Activated naive CD4-positive, alpha-beta T cell treated with anti-CD3 and anti-CD28 coated beads, Interleukin-2, amount 10 ng/mL, durations not matched to agents 7 days and 5 days (primary cell): ENCODE results near the gene WDR18.

Source experiments
- CTCF ChIA-PET: fragments of 350-600 bp; sonication (Branson Sonifier 250); formaldehyde crosslinking; loops from one replicate; lab custom pipeline; 2021; ENCODE audit warnings: antibody characterized with exemption; lab: Charles Lee
- DNase-seq: peaks from one replicate; pipeline ENCODE4 v3.0.0-alpha.2; 2020
- H3K27ac Mint-ChIP-seq: one replicate; pipeline ENCODE4 v1.8.0; 2021; ENCODE audit warnings: mild to moderate bottlenecking, moderate library complexity, mixed read lengths
- H3K27me3 Mint-ChIP-seq: one replicate; pipeline ENCODE4 v1.8.0; 2021; ENCODE audit warnings: mild to moderate bottlenecking, mixed read lengths
- H3K36me3 Mint-ChIP-seq: one replicate; pipeline ENCODE4 v1.8.0; 2021; ENCODE audit warnings: mixed read lengths
- H3K4me1 Mint-ChIP-seq: one replicate; pipeline ENCODE4 v1.8.0; 2021; ENCODE audit warnings: mixed read lengths
- H3K4me3 Mint-ChIP-seq: one replicate; pipeline ENCODE4 v1.8.0; 2021; ENCODE audit warnings: mild to moderate bottlenecking, moderate library complexity, mixed read lengths
- H3K9me3 Mint-ChIP-seq: one replicate; pipeline ENCODE4 v1.8.0; 2021; ENCODE audit warnings: mixed read lengths

Gene WDR18

DNA sequence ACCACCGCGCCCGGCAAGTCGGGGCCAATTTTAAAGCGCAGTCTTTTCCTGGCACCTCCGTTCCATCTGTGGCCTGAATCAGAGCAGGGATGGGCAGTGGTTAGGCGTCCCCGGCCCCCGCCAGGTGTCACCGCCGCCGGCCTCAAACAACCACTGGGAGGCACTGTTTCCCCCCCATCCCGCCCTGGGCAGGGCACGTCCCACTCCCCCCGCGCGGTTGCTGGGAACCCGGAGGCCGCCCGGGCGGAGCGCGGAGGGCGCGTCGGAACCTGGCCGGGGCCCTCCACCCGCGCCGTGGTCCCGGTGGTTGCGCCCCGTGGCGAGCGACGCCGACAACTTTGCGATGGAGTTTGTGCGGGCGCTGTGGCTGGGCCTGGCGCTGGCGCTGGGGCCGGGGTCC, 15.9 kb downstream of the WDR18 start, which contains the start of gene GRIN3B:
GRIN3B (plus strand) TSS at position 325 of the 400 bp plus-strand sequence; CDS start at position 344, 19 bp downstream.
- H3K36me3 Mint-ChIP-seq = no peaks in the 10 kb centered on the region
- H3K27ac Mint-ChIP-seq = no peak within 1 kb of the TSS
- H3K4me1 Mint-ChIP-seq = peaks cover 23% of the 10 kb centered on the region
- CTCF ChIA-PET = no interaction called here
- DNase-seq = peak; percentile 82
- no peak within 1 kb of the TSS for H3K4me3 Mint-ChIP-seq
- no peaks in the 10 kb centered on the region for H3K9me3 Mint-ChIP-seq
- peaks cover 80% of the 10 kb centered on the region for H3K27me3 Mint-ChIP-seq

DNA sequence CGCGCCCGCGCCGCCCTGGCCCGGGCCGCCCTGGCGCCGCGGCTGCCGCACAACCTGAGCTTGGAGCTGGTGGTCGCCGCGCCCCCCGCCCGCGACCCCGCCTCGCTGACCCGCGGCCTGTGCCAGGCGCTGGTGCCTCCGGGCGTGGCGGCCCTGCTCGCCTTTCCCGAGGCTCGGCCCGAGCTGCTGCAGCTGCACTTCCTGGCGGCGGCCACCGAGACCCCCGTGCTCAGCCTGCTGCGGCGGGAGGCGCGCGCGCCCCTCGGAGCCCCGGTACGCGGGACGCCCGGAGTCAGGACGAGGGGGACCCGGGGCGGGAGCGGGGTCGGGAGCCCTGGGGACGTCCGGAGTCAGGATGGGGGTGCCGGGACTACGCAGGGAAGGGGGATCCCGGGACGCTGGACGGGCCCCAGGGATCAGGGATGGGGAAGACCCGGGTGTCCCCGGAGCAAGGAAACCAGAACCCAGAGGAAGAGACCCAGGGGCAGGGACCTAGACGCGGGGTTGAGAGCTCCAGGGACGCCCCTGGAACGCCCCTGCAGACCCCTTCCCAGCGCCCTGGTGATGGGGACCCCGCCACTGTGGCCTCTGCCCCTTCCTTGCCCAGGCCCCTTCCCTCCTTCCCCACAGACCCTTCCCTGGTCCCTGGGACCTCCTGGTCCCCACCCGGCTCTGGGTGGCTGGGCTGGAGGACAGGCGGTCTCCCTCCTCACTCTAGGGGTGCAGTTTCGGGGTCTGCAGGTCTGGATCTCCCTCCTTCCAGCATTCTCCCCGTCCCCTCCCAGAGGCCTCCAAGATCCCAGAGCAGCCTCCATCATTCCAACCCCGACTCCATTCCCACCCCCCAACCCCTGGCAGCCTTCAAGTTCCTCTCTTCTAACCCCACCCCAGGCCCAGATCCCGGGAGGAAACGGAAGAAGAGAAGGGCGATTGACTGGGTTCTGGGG, 16.7 kb downstream of the WDR18 start:
- no peak overlapping the region for H3K4me3 Mint-ChIP-seq
- no peak for DNase-seq
- H3K9me3 Mint-ChIP-seq = no peaks in the 10 kb centered on the region
- H3K36me3 Mint-ChIP-seq = peaks cover 1% of the 10 kb centered on the region
- H3K4me1 Mint-ChIP-seq = peaks cover 23% of the 10 kb centered on the region
- peaks cover 79% of the 10 kb centered on the region for H3K27me3 Mint-ChIP-seq
- CTCF ChIA-PET = interaction anchor here (0.6 to 1.6 kb wide), 4 partner anchors 36 to 313 kb away, joined by 3 to 4 read pairs (median 3); partner anchors contain the start of gene CBARP
- H3K27ac Mint-ChIP-seq = no peak overlapping the region

DNA sequence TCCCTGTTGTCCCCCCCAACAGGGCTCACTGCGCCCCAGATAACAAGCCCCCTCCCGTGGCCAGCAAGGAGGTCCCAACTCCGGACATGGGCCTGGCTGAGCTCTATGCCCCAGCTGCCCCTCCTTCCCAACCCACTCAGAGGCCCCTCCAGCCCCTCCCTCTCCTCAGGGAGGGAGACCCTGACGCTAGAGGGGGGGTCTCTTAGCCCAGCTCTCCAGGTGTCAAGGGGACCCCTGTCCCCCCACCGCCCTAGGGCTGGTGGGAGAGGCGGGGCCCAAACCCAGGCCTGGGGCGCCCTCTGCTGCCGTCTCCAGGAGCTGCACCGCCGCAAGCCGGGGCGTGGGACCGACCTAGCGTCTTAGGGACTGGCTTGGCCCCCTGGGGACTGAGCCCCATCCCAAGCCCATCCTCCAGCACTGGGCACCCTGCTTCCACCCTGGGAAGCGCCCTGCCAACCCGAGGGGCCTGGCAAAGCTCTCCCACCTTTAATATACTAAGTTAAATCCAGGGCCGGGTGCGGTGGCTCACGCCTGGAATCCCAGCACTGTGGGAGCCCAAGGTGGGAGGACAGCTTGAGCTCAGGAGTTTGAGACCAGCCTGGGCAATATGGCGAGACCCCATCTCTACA, 17.5 kb downstream of the WDR18 start:
- Mint-ChIP-seq H3K36me3 (peaks cover 1% of the 10 kb centered on the region), H3K27ac (no peak overlapping the region), H3K27me3 (peaks cover 71% of the 10 kb centered on the region), H3K9me3 (no peaks in the 10 kb centered on the region), H3K4me1 (peaks cover 18% of the 10 kb centered on the region), H3K4me3 (no peak overlapping the region)
- CTCF ChIA-PET = interaction anchor here (0.8 to 1.6 kb wide), 2 partner anchors 237 to 314 kb away, joined by 3 to 4 read pairs; partner anchors contain the start of gene CBARP
- DNase-seq = peak; percentile 79

DNA sequence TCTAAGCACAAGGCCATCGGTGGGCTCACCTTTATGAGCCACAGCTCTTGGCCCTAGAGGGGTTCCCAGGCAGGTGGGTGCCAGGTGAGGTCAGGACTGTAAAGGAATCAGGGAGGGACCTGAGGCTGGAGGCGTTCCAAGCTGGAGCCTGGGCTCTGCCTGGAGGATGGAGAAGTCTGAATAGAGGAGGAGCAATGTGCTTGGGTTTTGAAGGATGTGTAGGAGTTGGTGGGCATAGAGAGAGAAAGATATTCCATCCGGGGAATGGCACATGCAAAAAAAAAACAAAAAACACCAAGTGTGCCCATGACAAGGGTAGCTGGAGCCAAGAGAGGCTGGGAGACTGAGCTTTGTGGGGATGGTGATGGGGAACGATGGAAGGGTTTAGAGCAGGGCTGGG, 18.5 kb downstream of the WDR18 start:
- Mint-ChIP-seq H3K27me3 (peaks cover 61% of the 10 kb centered on the region), H3K27ac (no peak overlapping the region), H3K4me1 (peaks cover 16% of the 10 kb centered on the region), H3K9me3 (no peaks in the 10 kb centered on the region), H3K4me3 (no peak overlapping the region), H3K36me3 (peaks cover 1% of the 10 kb centered on the region)
- CTCF ChIA-PET = interaction anchor here (0.6 kb wide), 1 partner anchor 27 kb away, joined by 3 read pairs; no protein-coding TSS in a partner anchor
- DNase-seq = no peak

- DNase-seq = no peak
- Mint-ChIP-seq H3K4me3 (no peak overlapping the region), H3K27ac (no peak overlapping the region), H3K4me1 (peaks cover 13% of the 10 kb centered on the region), H3K9me3 (no peaks in the 10 kb centered on the region), H3K36me3 (peaks cover 2% of the 10 kb centered on the region), H3K27me3 (peaks cover 54% of the 10 kb centered on the region)
- CTCF ChIA-PET = interaction anchor here (0.6 to 1.2 kb wide), 3 partner anchors 26 to 139 kb away, joined by 3 read pairs; no protein-coding TSS in a partner anchor
Measured at GRCh38 chr19:1003283-1003682, 19.1 kb downstream of the WDR18 start.

- CTCF ChIA-PET = interaction anchor here (0.9 to 1.7 kb wide), 3 partner anchors 13 to 140 kb away, joined by 3 to 4 read pairs (median 3); no protein-coding TSS in a partner anchor
- peaks cover 44% of the 10 kb centered on the region for H3K27me3 Mint-ChIP-seq
Measured at GRCh38 chr19:1004204-1004802, 20.2 kb downstream of the WDR18 start.

GRCh38 chr19:1004803-1005664, 20.9 kb downstream of the WDR18 start:
- DNase-seq = no peak
- Mint-ChIP-seq H3K4me3 (no peak overlapping the region), H3K27me3 (peaks cover 37% of the 10 kb centered on the region), H3K9me3 (no peaks in the 10 kb centered on the region), H3K4me1 (peaks cover 5% of the 10 kb centered on the region), H3K36me3 (peaks cover 6% of the 10 kb centered on the region), H3K27ac (no peak overlapping the region)
- CTCF ChIA-PET = interaction anchor here (1.7 kb wide), 1 partner anchor 12 kb away, joined by 4 read pairs; no protein-coding TSS in a partner anchor

More at GRCh38 chr19:1004204-1004802, 20.2 kb downstream of the WDR18 start:
- peaks cover 5% of the 10 kb centered on the region for H3K36me3 Mint-ChIP-seq
- no peak for DNase-seq
- no peak overlapping the region for H3K27ac Mint-ChIP-seq
- H3K4me1 Mint-ChIP-seq = peaks cover 7% of the 10 kb centered on the region
- no peak overlapping the region for H3K4me3 Mint-ChIP-seq
- H3K9me3 Mint-ChIP-seq = no peaks in the 10 kb centered on the region

DNA sequence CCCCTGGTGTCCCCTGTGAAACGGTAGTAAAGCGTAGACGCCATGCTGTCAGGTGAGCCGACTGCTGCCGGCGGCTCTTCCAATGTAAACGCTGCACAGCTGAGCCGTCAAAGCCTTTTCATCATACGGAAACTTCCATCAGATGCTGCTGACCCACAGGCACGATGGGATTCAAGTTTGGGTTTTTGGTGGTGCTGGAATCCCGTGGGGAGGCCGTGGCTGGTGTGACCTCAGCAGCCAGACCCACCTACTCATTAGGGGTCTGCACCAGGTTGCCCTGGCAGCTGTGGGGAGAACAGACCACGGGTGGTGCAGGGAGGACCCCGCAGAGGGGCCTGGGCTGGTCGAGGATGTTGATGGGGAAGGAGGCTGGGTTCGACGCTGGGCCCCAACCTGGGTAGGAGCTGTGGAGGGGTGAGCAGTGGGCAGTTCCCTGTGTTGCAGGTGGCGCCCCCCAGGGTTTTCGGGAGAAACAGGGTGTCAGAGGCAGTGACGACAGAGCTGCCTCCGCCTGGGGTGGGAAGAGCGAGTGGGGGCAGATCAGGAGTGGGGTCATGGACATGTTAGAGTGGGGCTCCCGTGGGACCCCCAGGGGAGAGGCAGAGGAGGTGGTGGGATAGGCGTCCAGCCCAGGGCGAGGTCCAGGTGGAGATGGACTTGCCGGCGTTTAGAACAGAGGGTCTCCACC, 22.7 kb downstream of the WDR18 start:
- Mint-ChIP-seq H3K27ac (no peak overlapping the region), H3K36me3 (peaks cover 8% of the 10 kb centered on the region), H3K4me1 (no peaks in the 10 kb centered on the region), H3K27me3 (peaks cover 22% of the 10 kb centered on the region), H3K9me3 (no peaks in the 10 kb centered on the region), H3K4me3 (no peak overlapping the region)
- DNase-seq = no peak
- CTCF ChIA-PET = interaction anchor here (0.6 to 0.9 kb wide), 2 partner anchors 11 to 194 kb away, joined by 3 read pairs; no protein-coding TSS in a partner anchor

DNA sequence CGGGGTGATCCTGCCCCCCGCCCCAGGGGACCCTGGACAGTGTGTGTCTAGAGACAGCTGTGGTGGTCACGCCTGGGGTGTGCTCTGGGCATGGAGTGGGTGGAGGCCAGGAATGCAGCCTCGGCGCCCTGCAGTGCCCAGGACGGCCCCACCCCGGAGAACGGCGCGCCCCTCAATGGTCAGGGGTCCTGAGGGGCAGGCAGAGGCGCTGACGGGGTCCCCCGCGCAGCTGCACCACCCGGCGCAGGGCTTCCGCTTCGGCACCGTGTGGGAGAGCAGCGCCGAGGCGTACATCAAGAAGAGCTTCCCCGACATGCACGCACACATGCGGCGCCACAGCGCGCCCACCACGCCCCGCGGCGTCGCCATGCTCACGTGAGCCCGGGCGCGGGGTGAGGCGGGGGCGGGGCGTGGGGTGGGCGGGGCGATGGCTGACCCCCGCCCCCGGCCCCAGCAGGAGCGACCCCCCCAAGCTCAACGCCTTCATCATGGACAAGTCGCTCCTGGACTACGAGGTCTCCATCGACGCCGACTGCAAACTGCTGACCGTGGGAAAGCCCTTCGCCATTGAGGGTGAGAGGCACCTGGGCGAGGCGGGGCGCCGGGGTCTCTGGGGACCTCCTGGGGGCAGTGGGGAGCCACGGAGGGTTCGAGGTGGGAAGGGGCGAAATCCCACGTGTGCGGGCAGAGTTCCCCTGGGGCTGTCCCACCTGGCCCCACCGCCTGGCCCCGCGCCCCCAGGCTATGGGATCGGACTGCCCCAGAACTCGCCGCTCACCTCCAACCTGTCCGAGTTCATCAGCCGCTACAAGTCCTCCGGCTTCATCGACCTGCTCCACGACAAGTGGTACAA, 23.5 kb downstream of the WDR18 start:
- DNase-seq = no peak
- no peaks in the 10 kb centered on the region for H3K9me3 Mint-ChIP-seq
- peaks cover 8% of the 10 kb centered on the region for H3K36me3 Mint-ChIP-seq
- H3K27me3 Mint-ChIP-seq = peaks cover 15% of the 10 kb centered on the region
- no peaks in the 10 kb centered on the region for H3K4me1 Mint-ChIP-seq
- H3K27ac Mint-ChIP-seq = no peak overlapping the region
- CTCF ChIA-PET = interaction anchor here (0.6 kb wide), 1 partner anchor 193 kb away, joined by 3 read pairs; no protein-coding TSS in a partner anchor
- H3K4me3 Mint-ChIP-seq = no peak overlapping the region

GRCh38 chr19:1008268-1009040, 24.3 kb downstream of the WDR18 start:
- Mint-ChIP-seq H3K4me3 (no peak overlapping the region), H3K4me1 (no peaks in the 10 kb centered on the region), H3K9me3 (no peaks in the 10 kb centered on the region), H3K36me3 (peaks cover 8% of the 10 kb centered on the region), H3K27me3 (peaks cover 12% of the 10 kb centered on the region), H3K27ac (no peak overlapping the region)
- CTCF ChIA-PET = no interaction called here
- no peak for DNase-seq
